HG03097 (cell line): ENCODE results near the gene LRRN2.
A peak's percentile ranks its signal among the peaks of the same experiment; 100 is the strongest.
"Not testable (repeated sequence)": the region's sequence is repeated elsewhere in the genome, so short reads cannot be mapped to it uniquely, and the experiment has no call there.

Experiments
- ATAC-seq: cut with Tn5 transposase; IDR thresholded peaks from one replicate; pipeline ENCODE4 v1.9.1; 2021; ENCODE audit not compliant: unreplicated experiment, low FRiP score

The LRRN2 gene

DNA sequence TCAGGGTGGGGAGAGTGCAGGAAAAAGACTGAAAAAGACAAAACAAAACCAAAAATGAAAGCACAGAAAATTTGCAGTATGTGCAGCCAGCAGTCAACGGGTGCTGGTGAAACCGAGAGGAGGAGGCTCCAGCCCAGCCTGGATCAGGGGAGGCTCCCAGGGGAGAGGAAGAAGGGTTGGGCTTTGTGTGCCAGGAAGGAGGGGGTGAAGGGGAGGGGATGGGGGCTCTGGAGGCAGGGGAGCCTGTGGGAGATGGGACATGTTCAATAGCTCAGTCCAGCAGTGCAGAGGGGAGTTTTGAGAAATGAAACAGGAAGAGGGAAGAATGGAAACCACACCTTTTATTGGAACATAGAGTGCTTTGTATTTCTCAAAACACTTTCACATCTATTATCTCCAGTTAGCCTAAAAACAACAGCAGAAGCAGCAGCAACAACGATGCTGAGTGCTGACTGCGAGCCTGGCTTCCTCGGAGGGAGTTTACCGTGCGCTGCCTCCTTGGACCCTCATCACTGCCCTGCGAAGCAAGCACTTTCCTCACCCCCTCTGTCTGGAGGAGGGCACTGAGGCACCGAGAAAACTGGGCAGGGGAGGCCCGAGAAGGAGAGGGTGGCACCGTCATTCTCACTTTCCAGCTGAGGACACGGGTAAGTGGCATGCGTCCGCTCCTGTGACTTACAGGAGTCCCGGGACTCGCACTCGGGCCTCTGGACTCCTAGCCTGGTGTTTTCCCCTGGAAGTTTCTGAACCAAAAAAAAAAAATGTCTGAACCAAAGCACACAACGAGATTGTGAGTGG is 106.5 kb downstream of the LRRN2 start:
- ATAC-seq, result peak; percentile 68

DNA sequence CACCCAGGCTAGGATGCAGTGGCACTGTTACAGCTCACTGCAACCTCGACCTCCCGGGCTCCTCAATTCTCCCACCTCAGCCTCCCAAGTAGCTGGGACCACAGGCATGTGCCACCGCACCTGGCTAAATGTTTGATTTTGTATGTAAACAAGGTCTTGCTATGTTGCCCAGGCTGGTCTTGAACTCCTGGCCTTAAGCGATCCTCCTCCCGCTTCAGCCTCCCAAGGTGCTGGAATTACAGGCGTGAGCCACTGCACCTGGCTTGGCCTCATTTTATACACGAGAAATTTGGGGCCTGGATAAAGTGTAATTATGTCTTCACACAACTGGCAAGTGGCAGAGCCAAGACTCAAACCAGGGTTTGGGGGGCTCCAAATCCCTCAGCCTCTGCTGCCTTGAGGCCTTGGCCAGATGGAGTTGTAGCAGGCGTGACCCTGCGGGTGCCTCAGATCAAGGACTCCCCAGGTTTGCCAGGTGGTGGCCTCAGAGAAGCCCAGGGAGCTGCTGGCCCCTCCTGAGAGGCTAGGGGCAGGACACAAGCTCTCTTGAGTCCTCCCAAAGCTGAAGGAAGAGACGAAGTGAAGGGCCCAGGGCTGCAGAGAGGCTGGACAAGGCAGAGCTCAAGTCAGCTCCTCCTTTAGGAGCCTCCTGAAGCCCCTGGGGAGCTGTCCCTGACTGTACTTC is 107.6 kb downstream of the LRRN2 start:
- ATAC-seq, result no peak

DNA sequence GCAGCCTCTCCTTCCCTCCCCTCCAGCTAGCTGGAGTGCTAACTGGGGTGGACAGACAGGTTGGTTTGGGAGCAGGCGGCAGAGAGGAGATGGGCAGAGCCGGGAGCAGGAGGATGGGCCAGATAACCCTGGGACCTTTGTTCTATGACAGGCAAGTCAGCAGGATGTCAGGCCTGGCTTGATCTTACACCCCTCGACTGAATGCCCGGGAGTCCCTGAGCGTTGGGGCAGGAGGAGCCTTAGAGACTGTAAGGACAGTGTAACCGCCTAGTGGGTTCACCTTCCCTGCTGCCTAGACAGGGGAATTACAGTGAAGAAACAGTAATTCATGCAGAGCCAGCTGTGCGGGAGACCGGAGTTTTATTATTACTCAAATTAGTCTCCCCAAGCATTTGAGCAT is 109.1 kb downstream of the LRRN2 start:
- ATAC-seq, result no peak

DNA sequence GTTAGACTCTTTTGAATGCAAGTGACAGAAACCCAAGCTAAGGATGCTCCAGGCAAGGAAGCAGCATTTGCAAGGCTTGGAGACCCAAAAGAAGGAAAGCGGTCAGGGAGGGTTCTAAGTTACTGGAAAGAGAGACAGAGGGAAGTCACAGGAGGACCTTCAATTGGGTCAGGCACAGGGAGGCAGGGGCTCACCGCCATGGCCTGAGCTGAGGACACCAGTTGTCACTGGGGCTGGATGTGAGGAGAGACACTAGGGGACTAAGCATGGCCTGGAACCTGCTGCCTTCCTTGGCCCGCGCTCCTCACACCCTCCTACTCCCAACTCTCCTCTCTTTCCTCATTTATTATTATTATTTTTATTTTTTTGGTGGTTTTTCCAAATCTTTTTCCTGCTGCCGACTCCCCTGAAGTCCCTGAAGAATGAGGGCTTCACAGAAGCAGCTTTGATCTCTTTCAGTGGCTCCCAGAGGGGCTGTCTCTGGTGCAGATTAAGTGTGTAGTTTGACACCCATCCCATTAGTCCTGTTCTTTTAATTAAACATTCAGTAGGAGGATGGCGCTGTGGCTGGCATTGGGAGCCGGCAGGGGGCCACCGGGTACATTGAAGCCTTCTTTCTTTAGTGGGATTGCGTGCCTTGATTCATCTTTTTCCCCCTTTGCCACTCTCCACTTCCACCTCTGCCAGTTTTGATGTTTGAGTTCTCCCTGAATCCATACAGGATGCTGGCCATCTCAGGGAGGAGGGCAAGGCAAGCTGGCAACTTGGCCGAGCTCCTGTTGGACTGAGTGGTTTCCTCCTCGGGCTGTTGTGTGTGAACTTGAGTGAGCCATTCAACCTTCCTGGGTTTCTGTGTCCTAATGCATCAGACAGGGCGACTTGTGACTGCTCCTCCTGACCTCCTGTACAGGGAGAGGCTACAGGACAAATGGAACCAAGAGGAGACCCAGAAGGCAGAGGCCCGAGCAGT is 110.0 kb downstream of the LRRN2 start:
- ATAC-seq, result no peak

DNA sequence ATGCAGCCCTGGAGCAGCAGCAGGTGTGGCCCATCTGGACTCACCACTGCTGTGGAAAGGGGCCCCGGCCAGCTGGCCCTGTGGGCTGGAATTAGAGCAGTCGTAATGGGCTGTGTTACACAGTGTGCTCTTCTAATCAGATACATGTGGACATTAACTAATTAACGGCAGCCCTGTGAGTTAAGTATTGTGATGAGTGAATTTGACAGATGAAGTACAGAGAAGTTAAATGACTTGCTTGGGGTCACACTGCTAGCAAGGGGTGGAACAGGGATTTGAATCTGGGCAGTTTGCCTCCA is 110.7 kb downstream of the LRRN2 start:
- ATAC-seq, result no peak

DNA sequence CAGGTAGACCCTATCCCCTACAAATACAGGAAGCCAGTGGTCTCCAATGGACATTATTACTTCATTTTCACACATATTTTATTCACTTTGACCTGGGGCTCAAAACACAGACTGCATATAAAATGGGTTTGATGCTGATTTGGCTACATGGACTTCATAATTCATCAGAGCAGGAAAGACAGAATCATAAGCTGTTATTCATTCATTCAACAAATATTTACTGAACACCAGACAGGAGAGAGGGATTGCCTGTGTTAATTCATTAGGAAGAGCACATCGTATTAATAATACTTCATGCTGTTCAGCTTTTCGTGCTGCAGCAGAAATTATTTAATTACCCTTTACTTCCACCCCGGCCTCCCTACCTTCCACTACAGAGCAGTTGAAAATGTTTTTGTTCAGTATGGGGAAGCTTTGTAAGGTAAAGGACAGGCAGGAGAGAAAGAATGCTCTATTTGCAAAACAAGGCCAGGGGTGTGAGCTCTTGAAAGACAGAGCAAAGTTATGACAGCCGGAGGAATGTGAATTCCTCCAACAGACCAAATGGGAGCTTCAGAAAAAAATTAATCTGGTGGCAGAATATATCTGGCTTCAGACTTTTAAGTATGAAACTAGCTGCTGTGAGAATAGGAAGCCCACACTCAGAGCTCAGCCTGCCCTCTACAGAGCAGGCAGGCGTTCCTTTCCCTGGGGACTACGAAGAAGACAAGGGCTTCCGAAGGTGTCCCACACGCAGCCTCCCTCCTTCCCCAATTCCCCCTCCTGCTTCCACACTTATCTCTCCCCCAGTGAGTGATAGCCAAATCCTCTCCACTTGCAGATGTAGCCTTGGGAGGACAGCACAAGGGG is 111.3 kb downstream of the LRRN2 start:
- no peak for ATAC-seq

DNA sequence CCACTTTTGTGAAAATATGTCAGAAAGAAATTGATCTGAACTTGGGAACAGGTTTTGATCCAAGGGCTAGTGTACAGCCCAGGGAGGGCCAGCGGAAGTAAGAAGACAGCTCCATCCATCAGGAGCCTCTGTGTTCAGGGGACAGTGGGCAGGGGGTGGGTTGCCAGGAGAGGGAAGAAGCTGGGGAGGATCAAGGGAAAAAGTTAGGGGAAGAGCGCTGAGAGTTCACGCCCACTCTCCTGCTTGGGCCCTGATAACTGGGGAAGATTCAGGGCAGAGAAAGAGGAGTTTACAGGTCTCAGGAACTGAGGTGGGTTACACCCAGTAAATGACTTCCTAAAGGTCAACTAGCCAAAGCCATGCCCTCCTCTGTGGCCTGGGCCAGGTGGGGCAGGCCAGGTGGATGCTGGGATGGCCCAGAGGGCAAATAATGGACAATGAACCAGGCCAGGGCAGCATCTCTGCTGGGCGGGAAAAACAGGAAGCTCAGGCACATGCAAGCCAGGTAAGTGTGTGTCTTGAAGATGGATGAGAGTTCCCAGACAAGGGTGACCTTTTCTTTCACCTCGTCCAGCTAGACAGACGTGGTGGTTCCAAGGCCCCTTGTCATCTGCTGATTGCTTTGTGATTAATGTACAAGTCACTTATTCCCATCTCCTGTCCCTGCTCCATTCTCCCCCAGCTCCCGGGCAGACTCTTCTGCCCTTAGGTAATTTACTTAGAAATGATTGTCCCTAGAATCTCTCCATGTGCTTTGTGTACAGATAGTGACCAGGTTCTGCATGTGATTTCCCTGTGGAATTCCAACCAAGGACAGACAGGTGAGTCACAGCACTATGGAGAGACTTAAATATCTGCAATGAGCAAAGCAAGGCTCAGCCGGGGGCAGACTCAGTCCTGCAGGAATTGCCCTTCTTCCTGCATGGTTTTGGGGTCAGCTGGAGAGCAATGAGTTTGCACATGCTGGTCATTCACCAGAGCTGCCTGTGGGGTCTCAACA is 112.3 kb downstream of the LRRN2 start:
- ATAC-seq, result no peak

DNA sequence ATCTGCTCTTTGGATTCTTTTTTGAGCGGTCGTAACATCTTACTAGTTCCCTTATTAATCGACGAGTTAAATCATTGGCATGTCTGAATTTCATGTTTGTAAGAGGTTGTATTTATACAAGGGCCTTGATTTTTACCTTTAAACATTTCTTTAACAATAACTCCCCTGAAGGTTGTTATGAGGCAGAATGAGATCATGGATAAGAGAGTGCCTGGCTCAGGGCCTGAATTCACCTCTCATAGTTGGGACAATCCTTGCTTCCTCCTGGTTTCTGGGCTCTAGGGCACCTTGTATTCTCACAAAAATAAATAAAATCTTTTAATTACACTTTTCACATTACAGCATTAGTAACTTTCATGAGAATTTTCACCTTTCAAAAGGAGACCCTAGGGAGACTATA is 113.9 kb downstream of the LRRN2 start:
- ATAC-seq, result no peak

DNA sequence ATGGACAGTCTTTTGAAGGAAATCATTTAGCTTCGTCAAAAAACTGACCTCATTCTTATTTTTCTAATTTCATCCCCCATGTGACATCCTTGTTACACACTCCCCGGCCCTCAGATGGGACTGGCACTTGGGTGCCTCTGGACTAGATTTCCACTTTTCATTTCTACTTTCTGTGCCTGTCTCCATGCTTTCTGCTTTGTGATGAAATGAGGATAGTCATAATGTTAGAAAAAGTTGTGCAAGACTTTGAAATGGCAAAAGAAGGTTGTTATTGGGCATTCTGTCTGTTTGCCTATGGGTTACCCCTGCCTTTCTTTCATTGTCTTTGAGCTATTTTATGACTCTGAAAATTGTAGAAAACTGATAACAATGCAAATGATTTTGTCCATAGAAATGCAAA is 114.4 kb downstream of the LRRN2 start:
- no peak for ATAC-seq

DNA sequence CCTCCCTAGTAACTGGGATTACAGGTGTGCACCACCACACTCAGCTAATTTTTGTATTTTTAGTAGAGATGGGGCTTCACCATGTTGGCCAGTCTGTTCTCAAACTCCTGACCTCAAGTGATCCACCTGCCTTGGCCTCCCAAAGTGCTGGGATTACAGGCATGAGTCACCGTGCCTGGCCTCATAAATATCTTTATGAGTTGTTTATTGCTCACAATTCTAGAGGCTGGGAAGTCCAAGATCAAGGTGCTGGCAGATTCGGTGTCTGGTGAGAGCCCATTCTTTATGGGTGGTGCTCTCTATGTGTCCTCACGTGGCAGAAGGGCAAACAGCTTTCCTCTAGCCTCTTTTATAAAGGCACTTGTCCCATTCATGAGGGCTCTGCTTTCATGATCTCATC is 115.5 kb downstream of the LRRN2 start:
- ATAC-seq, result not testable (repeated sequence)

DNA sequence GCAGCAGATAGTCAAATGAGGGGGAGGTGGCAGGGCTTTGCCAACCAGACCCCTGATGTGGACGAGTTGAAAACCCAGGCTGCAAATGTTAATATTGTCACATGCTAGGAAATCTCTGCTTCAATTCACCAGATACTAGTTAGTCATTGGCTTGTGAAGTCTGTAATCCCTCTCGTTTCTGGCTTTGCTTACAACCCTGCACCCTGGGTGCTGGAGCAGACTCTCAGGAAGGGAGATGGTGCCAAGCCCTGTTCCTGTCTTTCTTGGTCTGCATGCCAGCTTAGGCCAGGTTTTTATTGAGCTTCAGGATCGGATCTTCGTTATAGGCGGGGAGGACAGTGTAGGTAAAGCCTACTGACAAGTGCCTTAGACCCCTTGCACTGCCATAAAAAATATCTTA is 116.1 kb downstream of the LRRN2 start:
- no peak for ATAC-seq

DNA sequence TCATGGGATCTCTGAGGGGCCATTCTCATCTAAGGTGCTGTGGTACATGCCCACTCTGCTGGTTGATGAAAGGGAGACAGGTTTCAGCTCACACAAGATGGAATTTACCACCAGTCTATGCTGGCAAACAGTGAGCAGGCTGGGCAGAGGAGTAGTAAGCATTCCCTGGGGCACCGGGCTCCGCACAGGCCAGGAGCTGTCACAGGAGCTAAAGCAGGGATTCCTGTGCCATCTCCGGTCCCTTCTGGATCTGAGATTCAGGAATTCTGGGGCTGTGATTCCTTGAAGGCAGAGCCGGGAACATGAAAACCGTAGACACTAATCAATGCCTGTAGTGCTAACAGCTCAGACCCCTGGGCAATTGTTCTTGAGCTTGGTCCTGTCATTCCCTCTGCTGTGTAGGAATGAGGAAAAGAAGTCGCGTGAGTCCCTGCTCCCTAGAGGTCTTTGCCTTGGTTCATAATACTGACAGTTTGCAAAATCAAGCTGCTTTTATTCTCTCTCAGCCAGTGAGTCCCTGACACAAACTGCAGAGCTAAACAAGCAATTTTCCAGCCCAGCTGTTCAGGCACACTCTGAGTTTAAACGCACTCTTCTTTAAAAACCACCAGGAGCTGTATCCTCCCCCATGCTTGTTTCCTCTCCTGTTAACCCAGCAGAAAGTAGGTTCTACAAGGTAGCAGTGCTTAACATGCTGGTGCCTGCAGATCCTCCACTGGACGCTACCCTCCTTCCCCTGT is 116.8 kb downstream of the LRRN2 start:
- ATAC-seq, result no peak
